ENCODE measurements around the gene TTC21A.

Gene TTC21A

DNA sequence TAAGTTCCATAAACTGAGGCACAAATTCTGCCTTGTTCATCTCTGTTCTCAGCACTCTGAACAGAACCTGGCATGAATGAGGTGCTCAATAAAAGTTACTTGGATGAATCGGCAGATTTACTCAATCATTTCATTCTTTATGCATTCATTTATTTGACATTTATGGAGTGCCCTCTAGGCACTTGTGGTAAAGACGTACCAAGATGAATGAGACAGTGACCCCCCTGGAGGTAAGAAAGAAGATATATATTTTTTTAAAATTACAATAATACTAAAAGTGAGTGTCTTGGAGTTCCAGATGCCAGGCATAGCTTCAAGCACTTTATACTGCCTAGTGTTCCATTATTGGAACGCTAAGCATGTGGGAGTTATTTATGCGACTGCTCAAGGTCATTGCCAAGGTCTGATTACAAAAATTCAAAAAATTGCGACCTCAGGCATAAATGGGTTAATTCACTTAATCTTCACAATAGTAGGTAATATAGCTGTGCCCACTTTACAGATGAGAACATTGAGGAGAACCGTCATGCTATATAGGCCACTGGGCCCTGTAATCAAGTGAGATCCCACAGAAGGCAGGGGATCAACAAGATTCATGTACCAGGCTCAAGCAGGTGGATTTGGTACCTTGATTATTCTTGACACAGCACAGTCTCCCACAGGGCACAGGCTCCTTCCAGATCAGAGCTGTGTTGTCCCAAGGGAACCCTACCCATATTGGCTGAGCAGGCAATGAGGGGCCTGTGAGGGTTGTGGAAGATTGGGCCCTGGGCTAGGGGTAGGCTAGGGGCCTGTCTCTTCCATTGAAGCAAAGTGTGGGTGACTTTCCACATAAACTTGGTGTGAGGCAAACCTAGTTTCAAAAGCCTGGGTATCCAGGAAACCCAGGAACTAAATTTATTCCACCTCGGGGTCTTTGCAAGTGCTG lies 74.2 kb downstream of the TTC21A start:
- no peak for DNase-seq (ENCODE audit: low read depth)

GRCh38 chr3:39183211-39184080 lies 76.0 kb downstream of the TTC21A start:
- no peak for DNase-seq (ENCODE audit: low read depth)

GRCh38 chr3:39184081-39184967 lies 76.8 kb downstream of the TTC21A start:
- DNase-seq (ENCODE audit: low read depth) = no peak

DNA sequence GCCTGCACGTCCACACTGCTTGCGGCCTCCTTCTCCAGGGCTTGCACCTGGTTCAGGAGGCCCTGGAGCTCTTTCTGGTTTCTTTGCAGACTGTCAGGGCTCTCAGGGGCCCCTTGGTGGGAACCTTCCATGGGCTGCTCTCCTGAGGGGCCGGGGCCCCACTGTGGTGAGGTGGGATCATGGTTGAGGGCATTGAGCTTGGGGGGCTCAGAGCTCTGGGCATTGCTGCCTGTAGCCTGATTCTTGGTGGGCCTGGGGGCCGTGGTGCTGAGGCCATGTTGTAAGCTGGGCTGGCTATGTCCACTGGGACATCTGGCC lies 77.4 kb downstream of the TTC21A start:
- DNase-seq (ENCODE audit: low read depth) = no peak

DNA sequence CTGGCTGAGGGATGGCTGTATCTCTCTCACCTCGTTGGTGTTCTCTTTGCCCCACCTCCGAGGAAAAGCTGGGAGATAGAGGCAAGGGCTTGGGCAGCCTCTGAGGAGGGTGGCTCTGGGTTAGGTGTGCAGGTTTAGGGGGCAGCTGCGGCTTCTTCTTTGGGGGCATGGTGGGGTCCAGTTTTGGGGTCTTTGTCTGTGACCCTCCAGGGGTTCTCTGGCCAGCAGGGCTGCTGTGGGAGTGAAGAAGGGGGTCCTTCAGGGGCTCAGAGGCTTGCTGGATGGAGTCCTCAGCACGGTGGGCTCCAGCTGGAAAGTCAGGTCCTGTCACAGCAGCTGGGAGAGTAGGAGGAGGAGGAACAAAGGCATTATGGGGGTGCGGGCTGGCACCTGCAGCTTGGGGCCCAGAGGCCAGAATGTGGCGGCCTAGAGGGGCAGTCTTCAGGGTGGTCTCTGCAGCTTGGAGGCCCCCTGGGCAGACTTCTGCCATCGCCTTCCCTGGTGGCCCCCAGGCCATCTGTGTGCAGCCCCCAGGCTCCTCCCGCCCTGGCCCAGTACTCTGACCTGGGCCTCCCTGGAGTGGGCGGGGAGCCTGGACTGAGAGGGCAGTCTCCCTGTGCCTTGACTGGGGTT lies 78.0 kb downstream of the TTC21A start:
- no peak for DNase-seq (ENCODE audit: low read depth)

GRCh38 chr3:39185959-39186691 lies 78.6 kb downstream of the TTC21A start:
- DNase-seq (ENCODE audit: low read depth) = no peak

- DNase-seq (ENCODE audit: low read depth) = no peak
These were observed 79.2 kb downstream of the TTC21A start for GRCh38 chr3:39186692-39187151.

DNA sequence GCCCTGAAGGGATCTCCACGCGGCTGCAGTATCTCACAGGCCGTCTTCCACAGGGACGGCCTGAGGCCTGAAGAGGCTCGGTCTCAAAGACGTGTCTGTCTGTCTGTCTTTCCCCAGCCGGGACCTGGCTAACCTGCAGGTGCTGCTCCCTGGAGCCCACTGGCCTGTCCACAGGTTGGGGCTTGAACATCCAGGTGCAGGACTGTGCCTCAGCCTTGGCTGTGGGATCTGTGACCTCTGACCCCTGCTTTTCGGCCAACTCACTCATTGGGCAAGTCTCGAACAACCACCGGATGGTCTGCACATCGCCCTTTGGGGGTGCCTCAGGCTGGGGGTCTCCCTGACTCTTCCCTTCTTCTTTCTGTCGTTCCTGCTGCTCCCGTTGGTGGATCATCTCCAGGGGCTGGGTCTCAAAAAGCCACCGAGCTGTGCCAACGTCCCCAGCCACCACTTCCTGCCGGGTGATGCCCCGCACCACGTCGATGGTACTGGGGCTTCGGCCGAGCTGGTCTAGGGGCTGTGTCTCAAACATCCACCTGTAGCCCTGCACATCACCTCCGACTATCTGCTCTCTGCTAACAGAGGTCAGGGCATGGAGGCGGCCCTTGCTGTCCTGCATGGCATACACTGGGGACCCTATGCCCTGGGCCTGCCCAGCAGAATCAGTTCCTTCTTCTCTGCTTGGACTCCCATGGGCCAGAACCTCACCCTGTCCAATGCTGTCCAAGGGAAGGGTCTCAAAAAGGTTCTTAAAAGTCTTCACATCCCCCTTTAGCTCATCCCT lies 80.1 kb downstream of the TTC21A start:
- no peak for DNase-seq (ENCODE audit: low read depth)

Data from stimulated activated CD8-positive, alpha-beta memory T cell treated with anti-CD3 and anti-CD28 coated beads, Interleukin-7, amount 100 ng/mL, for 24 hours (primary cell).